Right cardiac atrium (tissue), 5 donors: ENCODE data around the gene THAP7. TPM values are rescaled to one million over a fixed set of nuclear protein-coding genes. Genes with fewer than 3 reads are reported as not detected.

ENCODE experiments used
- ATAC-seq, 2 donors: fragments of 200-7000 bp; cut with Tn5 transposase; one replicate each; pipeline versions ENCODE4 v1.8.0 to v1.9.1; 2020; ENCODE audit warnings: moderate library complexity in 2 of 2, mild to moderate bottlenecking in 1 of 2
- DNase-seq, 3 donors: peaks; one replicate each; pipeline ENCODE4 v3.0.0-alpha.2; 2020
- H3K27ac ChIP-seq: one replicate; pipeline ENCODE4 v1.5.1; 2013; ENCODE audit warnings: mild to moderate bottlenecking, low read length, control low read depth, moderate library complexity
- H3K27me3 ChIP-seq: one replicate; pipeline ENCODE4 v1.6.1; 2013; ENCODE audit not compliant: control insufficient read depth, insufficient read depth
- H3K4me1 ChIP-seq: one replicate; pipeline ENCODE4 v1.6.1; 2013; ENCODE audit warnings: low read length; ENCODE audit not compliant: control insufficient read depth, insufficient read depth
- H3K4me3 ChIP-seq: one replicate; pipeline ENCODE4 v1.5.1; 2013; ENCODE audit warnings: low read length, control low read depth
- H3K9me3 ChIP-seq: one replicate; pipeline ENCODE4 v1.6.1; 2013; ENCODE audit warnings: low read length; ENCODE audit not compliant: control insufficient read depth
- WGBS: extraction: QIAGEN DNeasy Blood & Tissue Kit; methylation state at CpG from one replicate; pipeline ENCODE4 v1.1.7; 2013; 5-methylcytosine and 5-hydroxymethylcytosine counted together
- intact Hi-C, 4 donors: fragments of 100-400 bp; cut with DNase I; formaldehyde crosslinking; loops; one replicate each; pipeline versions ENCODE4 v1.11.0 to v1.14.0; 2022 to 2023
- polyA plus RNA-seq: library from polyadenylated mRNA; stranded (reverse); fragments of 200-250 nt; gene quantifications from one replicate; pipeline ENCODE4 v1.2.3, GENCODE V29; 2013
- total RNA-seq, 4 donors: library from RNA; stranded (reverse); fragmentation: NEBNext Ultra II Directional; extraction: Animal tissue kit (Norgen Biotek cat#: 25700); gene quantifications; one replicate each; pipeline ENCODE4 v1.2.1, GENCODE V29; 2021
- donor health status: healthy with polysubstance abuse.
- donor health status: DM: no; HTN: yes; CAD: no.
- donor health status: DM: no; HTN: no; CAD: no.
- donor health status: DM: no; HTN: yes; CAD: no; lungs with severe emphysema.
- donor health status: DM: yes; HTN: yes; CAD: no.

Gene THAP7
- total and polyA plus RNA-seq, 5 donors, result 23.2 to 38.2 (median 23.9) TPM

DNA sequence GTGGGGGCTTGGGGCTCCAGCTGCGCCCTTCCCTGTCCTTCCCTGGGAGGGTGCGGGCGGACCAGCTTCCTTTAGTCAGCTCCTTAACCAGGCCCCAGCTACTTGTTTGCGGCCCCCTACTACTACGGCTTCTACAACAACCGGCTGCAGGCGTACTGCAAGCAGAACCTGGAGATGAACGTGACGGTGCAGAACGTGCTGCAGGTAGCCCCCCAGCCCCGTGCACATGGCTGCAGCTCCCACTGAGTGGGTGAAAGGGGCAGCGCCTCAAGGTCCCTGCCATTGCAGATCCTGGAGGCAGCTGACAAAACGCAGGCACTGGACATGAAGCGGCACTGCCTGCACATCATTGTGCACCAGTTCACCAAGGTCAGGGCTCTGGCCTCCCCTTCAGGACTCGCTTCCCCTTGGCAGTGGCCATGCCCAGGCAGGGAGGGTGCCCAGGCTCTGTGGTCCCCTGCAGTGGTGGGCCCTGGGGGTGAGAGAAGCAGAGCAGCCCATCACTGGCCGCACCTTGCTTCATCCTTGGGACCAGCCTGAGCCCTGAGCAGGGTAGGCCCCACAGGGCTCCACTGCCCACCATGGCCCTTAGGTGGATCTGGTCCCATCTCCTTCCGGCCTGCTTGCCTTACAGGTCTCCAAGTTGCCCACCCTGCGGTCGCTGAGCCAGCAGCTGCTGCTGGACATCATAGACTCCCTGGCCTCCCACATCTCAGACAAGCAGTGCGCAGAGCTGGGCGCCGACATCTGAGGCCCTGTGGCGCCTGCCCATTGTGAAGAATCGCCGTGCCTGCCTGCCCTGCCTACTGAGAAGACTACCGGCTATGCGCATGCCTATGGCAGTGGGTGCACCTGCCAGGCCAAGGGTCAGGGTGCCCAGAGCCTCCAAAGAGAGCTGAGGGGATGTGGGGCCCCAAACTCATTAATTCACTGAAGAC lies 5.1 kb downstream of the THAP7 start:
- ATAC-seq, result no peak
- intact Hi-C loops, result no loop called here
- 85% methylated on average over 27 of the region's 27 CpGs for WGBS

DNA sequence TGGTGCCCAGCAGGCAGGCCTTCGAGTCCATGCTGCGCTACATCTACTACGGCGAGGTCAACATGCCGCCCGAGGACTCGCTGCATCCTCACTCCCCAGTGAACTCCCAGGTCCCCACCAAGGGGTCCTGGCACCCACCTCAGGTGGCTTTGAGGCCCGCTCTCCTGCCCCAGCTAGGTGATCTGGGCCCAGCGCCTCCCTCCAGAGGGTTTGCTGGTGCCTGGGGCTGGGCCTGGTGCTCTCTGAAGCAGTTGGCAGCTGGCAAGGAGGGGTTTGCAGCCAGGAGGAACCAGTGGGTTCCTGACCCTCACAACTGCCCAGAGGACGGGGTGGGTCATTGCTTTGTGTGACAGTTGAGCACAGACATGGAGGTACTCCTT lies 5.9 kb downstream of the THAP7 start:
- Histone ChIP-seq H3K27ac (no peak overlapping the region), H3K27me3 (no peaks in the 10 kb centered on the region), H3K9me3 (no peaks in the 10 kb centered on the region), H3K4me1 (peaks cover 7% of the 10 kb centered on the region), H3K4me3 (no peak overlapping the region)
- peak in 2 of 3 donors; percentile 44 to 51 for DNase-seq
- WGBS, result 90% methylated on average over 10 of the region's 10 CpGs
- intact Hi-C loops, result no loop called here
- ATAC-seq, result no peak

More for the DNA sequence above, 5.1 kb downstream of the THAP7 start:
- H3K27ac ChIP-seq, result no peak overlapping the region
- no peak overlapping the region for H3K4me3 ChIP-seq
- no peaks in the 10 kb centered on the region for H3K9me3 ChIP-seq
- H3K4me1 ChIP-seq, result peaks cover 7% of the 10 kb centered on the region
- no peaks in the 10 kb centered on the region for H3K27me3 ChIP-seq
- DNase-seq, result peak in 2 of 3 donors; percentile 60 to 61

DNA sequence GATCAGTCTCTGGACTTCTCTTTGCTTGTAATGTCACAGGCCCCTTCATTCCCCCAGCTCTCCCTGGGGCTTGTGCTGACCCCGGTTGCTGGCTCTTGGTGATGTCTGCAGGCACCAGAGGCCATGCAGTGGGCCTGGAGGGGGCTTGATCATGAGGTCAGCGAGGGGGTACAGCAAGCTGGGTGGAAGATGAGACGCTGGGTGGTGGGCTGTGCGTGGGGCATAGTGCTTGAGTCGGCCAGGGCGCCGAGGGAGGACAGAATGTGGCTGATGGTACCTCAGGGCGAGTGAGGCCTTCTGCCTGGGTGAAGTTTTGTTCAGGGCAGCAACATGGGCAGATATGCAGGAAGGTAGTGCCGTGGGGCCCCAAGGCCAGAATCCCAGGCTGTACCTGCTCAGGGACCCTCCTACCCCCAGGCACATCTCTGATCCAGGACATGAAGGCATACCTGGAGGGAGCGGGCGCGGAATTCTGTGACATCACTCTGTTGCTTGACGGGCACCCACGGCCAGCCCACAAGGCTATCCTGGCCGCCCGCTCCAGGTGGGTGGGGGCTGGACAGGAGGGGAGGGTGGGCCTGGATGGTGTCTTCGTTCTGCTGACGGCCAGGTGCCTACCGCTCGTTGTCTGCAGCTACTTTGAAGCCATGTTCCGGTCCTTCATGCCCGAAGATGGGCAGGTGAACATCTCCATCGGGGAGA lies 6.4 kb downstream of the THAP7 start:
- no peak for ATAC-seq
- Histone ChIP-seq H3K4me1 (peaks cover 2% of the 10 kb centered on the region), H3K4me3 (no peak overlapping the region), H3K27me3 (no peaks in the 10 kb centered on the region), H3K9me3 (no peaks in the 10 kb centered on the region), H3K27ac (no peak overlapping the region)
- intact Hi-C loops, result no loop called here
- peak; percentile 14 to 57 (median 47) for DNase-seq
- 91% methylated on average over 23 of the region's 23 CpGs for WGBS

DNA sequence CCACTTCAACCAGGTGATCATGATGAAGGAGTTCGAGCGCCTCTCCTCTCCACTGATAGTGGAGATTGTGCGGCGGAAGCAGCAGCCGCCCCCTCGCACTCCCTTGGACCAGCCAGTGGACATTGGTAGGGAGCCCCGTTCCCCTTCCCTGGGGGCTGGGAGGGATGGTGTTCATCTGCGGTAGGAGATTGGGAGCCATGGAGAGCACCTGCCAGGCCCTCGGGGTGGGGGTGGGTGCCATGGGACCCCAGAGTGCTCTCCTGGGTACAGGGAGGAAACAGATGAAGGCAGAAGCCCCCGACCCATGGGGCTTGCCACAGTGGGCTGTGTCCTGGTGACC lies 7.0 kb downstream of the THAP7 start:
- intact Hi-C loops, result no loop called here
- Histone ChIP-seq H3K4me1 (no peaks in the 10 kb centered on the region), H3K9me3 (no peaks in the 10 kb centered on the region), H3K4me3 (no peak overlapping the region), H3K27ac (no peak overlapping the region), H3K27me3 (no peaks in the 10 kb centered on the region)
- no peak for ATAC-seq
- peak in 1 of 3 donors; percentile 6 for DNase-seq
- WGBS, result 90% methylated on average over 10 of the region's 10 CpGs

DNA sequence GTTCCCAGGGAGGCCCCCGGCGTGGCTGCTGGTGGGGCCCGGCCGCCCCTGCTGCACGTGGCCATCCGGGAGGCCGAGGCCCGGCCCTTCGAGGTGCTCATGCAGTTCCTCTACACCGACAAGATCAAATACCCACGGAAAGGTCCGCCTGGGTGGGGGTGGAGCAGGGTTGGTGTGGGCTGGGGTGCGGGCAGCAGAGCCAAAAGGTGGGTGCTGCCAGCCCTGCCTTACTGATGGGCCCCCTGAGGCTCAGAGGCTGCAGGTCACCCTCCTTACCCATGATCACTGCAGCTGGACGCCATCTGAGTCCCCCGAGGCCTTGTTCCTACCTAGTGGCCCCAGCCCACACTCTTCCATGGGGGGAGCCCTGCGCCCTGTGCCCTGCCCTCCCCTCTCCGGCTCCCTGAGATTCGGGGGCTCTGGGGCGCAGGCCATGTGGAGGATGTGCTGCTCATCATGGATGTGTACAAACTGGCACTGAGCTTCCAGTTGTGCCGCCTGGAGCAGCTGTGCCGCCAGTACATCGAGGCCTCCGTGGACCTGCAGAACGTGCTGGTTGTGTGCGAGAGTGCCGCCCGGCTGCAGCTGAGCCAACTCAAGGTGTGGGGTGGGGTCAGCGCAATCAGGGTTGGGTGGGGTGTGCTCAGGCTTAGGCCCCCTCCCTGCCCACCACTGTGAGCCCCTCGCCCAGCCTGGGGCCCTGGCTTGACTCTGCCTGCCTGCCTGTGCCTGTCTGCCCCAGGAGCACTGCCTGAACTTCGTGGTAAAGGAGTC lies 7.6 kb downstream of the THAP7 start:
- Histone ChIP-seq H3K4me1 (no peaks in the 10 kb centered on the region), H3K27ac (no peak overlapping the region), H3K9me3 (no peaks in the 10 kb centered on the region), H3K27me3 (no peaks in the 10 kb centered on the region), H3K4me3 (no peak overlapping the region)
- intact Hi-C loops, result no loop called here
- no peak for ATAC-seq
- peak; percentile 14 to 56 (median 42) for DNase-seq
- WGBS, result 90% methylated on average over 30 of the region's 30 CpGs

DNA sequence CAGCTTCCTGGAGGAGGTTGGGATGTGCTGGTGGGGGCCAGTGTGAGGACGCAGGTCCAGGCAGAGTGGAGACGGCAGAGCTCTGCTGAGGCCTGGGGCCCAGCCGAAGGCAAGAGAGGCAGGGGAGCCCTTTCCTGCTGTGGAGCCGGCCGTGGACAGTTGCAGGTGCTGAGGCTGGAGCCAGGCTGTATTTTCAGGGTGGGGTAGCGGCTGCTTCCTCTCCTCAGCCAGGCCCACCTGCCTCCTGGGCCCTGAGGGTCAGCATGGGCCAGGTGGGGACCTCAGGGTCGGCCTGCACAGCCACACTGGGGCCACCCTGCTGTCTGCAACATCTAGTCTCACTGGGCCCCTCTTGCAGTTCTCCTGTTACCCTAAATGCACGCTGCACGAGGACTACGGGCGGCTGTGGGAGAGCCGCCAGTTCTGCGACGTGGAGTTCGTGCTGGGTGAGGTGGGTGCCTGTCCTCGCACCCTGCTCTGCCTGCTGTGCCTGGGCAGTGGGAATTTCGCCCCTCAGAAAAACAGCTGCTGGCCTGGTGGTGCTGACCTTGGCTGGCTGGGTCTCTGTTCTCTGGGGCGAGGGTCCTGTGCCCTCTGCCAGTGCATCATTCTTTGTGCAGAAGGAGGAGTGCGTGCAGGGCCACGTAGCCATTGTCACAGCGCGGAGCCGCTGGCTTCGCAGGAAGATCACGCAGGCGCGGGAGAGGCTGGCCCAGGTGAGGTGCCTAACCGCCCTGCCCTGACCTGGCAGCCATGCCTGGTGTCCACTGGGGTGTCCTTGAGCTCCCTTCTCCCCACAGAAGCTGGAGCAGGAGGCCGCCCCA lies 8.4 kb downstream of the THAP7 start:
- no peak for ATAC-seq
- Histone ChIP-seq H3K9me3 (no peaks in the 10 kb centered on the region), H3K4me3 (no peak overlapping the region), H3K27me3 (no peaks in the 10 kb centered on the region), H3K4me1 (no peaks in the 10 kb centered on the region), H3K27ac (no peak overlapping the region)
- DNase-seq, result peak in 1 of 3 donors; percentile 4
- intact Hi-C loops, result no loop called here
- 95% methylated on average over 29 of the region's 29 CpGs for WGBS

DNA sequence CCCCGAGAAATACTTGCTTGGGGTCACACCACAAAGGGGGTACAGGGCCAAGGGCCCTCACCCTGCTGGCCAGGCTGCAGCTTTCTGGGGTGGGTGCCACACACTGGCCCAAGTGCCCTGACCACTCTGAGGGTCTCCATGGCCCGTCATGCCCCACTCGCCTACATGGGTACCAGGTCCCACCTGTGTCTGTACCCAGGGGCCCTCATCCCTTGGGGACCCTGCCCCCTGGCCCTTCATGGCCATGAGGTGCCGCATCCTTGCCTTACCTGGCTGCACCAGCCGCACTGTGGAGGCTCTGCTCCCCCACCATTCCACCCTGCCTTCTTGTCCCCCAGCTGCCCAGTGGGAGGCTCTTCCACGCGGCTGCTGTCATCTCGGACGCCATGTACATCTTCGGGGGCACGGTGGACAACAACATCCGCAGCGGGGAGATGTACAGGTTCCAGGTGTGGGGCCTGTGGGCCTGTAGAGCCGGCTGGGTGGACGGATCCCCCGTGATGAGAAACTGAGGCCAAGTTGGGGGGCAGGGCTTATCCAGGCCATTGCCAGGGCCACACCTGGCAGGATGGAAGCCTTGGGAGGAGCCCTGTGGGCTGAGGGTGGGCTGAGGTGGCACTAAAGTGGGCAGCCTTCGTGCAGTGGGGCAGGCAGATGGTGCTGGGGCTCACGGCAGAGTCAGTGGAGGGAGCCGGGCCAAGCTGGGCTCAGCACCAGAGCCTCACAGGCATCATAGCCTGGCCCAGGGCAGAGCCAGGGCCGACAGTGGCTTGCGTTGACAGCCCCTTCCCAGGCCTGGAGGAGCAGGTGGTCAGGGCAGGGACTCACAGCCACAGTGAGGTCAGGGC lies 9.2 kb downstream of the THAP7 start:
- Histone ChIP-seq H3K4me1 (no peaks in the 10 kb centered on the region), H3K27me3 (no peaks in the 10 kb centered on the region), H3K9me3 (no peaks in the 10 kb centered on the region), H3K4me3 (no peak overlapping the region), H3K27ac (no peak overlapping the region)
- intact Hi-C loops, result no loop called here
- WGBS, result 88% methylated on average over 21 of the region's 21 CpGs
- no peak for ATAC-seq
- DNase-seq, result no peak

DNA sequence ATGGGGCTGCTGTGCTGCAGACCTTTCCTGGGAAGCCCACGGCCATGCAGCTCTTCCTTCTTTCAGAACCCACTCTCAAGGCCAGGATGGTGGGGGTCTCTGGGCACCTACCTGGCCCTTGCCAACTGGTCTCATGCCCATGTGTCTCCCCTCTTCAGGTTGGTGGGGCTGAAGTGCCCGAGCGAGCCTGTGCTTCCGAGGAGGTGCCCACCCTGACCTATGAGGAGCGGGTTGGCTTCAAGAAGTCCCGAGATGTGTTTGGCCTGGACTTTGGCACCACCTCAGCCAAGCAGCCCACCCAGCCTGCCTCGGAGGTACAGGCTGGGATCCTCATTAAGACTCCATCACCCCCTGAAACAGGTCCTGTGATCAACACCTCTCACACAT lies 9.9 kb downstream of the THAP7 start:
- DNase-seq (no peak), ATAC-seq (no peak)
- H3K4me3 ChIP-seq, result no peak overlapping the region
- H3K4me1 ChIP-seq, result no peaks in the 10 kb centered on the region
- no peaks in the 10 kb centered on the region for H3K9me3 ChIP-seq
- no peaks in the 10 kb centered on the region for H3K27me3 ChIP-seq
- H3K27ac ChIP-seq, result no peak overlapping the region
- 88% methylated on average over 7 of the region's 7 CpGs for WGBS
- intact Hi-C loops, result no loop called here

DNA sequence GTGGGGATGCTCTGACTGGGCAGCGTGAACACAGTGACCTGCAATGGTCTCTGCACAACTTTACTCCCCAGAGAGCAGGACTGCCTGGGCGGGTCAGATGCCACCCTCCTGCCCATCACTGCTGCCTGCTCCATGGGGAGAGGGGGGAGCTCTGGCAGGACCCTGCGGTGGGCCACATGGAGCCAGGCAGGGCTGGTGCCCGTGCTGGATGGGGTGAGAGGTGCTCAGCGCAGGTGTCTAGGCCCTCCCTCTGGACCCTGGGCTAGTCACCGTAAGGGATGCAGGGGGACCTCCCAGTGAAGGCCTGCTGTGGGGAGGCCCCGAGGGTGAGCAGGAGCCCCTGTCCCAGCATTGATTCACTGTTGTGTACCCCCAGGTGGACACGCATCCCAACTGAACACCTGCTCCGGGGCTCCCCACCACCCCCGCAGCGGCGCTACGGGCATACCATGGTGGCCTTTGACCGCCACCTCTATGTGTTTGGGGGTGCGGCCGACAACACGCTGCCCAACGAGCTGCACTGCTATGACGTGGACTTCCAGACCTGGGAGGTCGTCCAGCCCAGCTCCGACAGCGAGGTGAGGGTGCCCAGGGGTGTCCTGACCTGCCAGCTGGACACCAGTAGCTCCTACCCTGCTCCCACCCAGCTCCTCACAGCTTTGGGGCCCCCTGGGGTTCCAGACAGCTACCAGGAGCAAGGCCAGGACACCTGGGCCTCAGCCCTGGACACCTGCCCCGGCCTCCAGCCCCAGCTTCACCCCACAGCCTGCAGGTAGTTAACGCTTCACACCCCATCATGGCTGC lies 10.5 kb downstream of the THAP7 start:
- Histone ChIP-seq H3K9me3 (no peaks in the 10 kb centered on the region), H3K4me1 (no peaks in the 10 kb centered on the region), H3K27me3 (no peaks in the 10 kb centered on the region), H3K27ac (no peak overlapping the region), H3K4me3 (no peak overlapping the region)
- DNase-seq (peak in 1 of 3 donors; percentile 24), ATAC-seq (no peak)
- intact Hi-C loops, result no loop called here
- 94% methylated on average over 24 of the region's 24 CpGs for WGBS
